HG02763 (cell line): ENCODE data around the gene GARIN5A.
"Not testable (repeated sequence)": the region's sequence is repeated elsewhere in the genome, so short reads cannot be mapped to it uniquely, and the experiment has no call there.

Experiments used
- ATAC-seq: cut with Tn5 transposase; IDR thresholded peaks from one replicate; pipeline ENCODE4 v1.9.1; 2021; ENCODE audit warnings: mild to moderate bottlenecking, moderate library complexity; ENCODE audit not compliant: unreplicated experiment

Gene GARIN5A

DNA sequence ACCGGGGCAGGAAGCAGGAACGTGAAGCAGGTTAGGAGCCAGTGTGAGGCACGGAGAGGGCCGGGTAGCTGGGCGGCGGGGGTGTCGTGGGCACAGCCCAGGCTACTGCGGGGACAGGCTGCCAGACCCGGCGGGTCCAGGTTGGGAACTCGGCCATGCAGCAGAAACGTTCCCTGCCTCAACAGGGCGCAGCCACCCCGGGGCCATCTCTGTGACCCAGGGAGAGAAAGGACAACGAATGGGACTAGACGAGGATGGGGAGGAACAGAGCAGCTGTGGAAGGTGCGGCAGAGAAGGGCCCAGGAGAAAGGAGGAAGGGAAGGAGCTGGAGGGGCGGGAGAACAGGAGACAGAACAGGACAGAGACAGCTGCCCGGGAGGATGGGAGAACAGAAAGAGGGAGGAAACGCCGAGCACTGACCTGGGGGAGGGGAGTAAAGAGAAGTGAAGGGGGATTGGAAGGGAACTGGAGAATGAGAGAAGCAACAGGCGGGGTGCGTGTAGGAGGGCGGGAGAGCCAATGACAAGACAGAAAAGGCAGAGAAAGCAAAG, 12.9 kb upstream of the GARIN5A start:
- no peak for ATAC-seq

DNA sequence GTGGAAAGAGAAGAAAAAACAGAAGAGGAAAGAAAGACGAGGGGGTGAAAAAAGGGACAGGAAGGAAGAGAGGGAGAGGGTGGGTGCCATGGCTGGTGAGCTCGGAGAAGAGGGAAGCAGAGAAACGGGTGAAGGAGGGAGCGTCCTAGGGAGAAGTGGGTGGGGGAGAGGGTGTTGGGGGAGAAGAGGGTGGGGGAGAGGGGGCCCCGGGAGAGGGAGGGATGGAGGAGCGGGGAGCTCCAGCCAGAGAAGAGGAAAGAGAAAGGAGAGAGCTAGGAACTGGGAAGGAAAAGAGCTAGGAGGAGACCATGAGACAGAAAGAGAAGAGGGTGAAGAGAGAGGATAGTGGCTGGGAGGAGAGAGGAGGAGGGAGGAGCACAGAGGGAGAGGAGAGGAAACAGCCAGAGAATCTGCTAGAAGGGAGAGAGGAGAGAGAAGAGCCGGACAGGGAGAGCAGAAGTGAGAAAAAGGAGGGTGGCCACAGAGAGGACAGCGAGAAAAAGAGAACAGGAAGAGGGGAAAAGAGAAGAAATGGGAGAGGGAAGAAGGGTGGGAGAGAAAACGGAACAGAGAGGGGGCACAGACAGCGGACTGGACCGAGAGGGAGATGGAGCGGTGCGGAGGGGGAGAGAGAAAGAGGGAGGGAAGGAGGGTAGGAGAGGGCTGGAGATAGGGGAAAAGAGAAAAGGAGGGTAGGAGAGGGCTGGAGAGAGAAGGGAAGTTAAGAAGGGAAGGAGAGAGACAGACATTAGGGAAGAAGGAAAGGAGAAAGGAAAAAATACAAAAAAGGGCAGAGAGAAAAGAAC, 11.9 kb upstream of the GARIN5A start:
- no peak for ATAC-seq

DNA sequence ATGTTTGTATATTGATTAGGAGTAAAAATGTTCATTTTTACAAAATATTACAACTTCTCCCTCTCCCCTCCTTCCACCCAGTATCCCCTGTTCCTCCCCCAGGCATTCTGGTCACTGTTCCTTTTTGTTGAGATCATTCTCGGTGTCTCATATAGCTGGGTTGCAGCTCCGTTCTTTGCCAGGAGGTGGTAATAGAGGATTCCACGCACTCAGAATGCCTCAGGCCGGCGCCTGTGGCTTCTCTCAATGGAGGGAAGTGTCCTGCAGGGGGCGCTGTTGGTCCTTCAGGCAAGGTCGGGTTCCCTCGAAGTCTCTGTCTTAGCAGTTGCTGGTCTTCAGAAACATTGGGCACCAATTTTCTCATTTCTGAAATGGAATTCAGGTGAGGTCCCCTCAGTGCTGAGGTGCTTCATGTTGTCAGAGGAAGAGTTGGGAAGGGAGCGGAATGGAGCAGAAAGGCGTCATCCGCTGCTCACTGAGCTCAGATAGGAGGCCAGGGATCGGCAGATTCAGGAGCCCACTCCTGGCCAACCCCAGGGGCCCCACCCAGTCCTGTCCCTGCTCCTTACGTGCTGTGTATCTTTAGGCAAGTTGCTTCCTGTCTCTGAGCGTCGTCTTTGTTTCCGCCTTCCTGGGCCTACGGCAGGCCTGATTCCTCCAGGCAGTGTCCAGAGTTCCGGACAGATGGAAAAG, 10.3 kb upstream of the GARIN5A start:
- no peak for ATAC-seq

DNA sequence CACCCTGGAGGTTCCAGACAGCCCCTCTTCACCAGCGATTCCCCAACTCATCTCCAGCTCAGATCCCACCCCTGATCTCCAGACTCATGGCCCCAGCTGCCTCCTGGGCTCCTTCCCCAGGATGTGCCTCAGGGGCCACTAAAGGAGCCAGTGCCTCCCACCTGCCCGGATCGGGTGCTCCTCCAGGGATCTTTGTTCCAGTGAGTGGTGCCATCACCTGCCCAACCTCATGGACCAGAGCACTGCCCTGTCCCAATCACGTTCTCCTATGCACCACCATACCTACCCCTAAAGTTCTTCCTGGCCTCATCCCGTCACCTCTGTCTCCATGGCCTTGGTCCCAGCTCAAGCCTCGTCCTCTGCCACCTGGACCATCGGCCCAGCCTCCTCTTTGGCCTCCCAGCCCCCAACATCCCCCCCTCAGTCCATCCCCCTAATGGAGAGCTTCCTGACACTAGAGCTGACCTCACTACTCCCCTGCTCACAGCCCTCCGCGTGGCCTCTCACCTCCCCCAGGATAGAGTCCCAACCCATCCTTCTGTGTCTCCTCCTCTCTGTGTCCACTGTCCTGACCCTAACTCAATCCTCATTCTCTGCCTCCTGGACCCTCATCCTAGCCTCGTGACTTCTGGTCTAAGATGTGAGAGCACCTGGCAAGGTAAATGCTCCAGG, 8.8 kb upstream of the GARIN5A start:
- no peak for ATAC-seq

DNA sequence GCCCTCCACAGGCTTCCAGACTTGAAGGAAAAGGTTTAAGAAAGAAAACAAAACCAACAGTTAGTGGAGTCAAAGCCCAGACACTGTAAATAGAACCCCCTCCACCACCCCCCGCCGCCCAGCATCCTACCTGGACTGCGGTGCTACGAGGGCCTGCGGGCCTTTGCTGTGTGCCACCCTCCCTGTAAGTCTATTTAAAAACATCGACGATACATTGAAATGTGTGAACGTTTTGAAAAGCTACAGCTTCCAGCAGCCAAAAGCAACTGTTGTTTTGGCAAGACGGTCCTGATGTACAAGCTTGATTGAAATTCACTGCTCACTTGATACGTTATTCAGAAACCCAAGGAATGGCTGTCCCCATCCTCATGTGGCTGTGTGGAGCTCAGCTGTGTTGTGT, 6.3 kb upstream of the GARIN5A start:
- no peak for ATAC-seq

DNA sequence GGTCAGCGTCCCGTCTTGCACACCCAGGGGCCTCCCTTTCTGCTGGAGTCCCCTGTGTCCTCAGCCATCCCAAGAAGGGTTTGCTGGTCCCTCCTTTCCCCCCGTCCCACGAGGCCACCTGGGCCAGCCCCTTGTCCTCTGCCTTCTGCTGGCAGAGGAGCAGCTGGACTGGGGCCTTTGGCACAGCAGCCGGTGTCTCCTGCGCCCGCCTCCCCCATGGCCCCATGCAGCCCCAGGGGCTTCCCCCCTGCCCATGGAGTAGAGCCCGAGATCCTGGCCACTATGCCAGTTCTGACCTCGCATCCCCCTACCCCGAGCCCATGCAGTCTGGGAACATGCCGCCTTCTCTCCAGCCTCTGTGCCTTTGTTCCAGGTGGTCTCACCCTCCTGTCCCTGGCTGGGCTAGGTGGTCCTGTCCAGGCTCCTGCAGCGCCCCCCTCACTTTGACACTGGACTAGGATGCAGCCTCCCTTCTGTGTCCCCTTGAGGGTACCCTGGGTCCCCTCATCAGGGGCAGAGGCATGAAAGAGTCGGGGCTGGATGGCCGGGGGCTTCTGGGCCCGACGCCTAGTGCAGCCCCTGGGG, 5.7 kb upstream of the GARIN5A start:
- no peak for ATAC-seq

DNA sequence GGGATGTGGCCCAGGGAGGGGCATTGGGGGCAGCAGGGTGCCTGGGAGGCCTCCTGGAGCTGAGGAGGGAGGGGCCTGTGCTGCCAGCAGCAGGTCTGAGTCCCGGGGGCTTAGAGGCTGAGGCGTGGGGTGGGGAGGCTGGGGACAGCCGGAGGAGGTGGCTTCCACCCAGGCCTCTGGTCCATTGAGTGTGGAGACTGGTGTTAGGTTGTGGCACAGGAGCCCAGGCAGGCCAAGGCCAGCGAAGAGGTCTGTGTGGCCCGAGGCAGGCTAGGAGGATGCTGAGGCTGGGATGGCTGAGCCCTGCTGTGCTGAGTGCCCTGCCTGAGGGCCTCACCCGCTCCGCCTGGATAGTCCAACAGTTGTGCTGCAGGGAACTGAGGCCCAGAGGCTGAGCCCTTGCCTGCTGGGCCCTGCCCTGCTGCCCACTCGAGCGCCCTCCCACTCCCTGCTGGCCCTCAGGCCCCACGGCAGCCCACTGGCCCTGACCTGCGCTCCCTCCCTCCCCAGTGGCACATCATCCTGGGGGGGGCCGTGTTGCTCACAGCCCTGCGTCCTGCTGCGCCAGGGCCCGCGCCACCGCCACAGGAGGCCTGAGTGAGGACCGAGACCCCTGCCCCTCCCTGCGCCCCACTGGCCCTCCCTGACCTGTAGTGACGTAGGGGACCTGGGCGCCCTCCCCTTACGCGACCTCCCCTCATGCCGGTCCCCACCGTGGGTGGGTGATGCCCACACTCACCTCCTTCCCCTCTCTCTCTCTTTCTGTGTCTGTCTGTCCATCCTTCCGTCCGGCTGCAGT, 4.9 kb upstream of the GARIN5A start:
- no peak for ATAC-seq

DNA sequence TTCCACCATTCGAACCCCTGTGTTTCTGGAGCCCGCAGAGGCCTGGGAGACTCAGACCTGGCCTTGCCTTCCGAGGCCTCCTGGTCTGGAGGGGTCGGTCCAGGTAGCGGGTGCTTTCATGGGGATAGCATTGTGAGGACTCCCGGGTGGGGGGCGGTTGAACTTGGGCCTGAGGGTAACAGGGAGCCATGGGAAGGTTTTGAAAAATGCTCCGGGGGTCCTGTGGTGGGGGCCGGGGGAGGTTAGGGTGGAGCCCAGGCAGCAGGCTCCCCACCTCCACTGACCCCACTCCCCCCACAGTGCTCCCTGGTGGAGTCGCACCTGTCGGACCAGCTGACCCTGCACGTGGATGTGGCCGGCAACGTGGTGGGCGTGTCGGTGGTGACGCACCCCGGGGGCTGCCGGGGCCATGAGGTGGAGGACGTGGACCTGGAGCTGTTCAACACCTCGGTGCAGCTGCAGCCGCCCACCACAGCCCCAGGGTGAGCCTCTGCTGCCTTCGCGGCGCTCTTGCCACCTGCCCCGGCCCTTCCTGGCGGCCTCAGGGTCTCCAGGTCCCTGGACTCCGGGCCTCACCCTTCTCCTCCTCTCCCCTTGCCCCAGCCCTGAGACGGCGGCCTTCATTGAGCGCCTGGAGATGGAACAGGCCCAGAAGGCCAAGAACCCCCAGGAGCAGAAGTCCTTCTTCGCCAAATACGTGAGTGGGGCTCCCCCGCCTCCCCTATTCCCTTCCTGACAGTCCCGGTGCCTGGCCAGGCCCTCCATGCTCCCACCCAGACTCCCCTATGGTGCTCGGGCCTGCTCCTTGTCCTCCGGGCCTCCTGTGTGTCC, 3.8 kb upstream of the GARIN5A start:
- no peak for ATAC-seq

DNA sequence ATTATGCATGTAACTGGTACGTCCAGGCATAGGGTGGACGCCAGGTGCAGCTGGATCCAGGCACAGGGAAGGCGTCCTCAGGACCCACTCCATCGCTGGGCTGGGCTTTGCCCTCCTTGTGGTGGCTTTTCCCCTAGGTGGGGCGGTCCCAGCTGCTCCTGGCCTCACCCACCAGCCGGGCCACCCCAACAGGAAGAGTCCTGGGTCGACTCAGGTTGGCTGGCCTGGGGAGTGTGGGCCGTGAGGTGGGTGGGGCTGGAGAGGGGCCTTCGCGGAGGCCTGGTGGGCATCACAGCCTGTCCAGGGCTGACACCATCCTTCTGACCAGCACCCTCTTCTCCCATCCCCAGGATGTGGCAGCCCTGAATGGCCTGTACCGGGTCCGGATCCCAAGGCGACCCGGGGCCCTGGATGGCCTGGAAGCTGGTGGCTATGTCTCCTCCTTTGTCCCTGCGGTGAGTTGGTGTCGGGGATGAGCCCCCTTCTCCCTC, 3.2 kb upstream of the GARIN5A start:
- ATAC-seq = no peak

DNA sequence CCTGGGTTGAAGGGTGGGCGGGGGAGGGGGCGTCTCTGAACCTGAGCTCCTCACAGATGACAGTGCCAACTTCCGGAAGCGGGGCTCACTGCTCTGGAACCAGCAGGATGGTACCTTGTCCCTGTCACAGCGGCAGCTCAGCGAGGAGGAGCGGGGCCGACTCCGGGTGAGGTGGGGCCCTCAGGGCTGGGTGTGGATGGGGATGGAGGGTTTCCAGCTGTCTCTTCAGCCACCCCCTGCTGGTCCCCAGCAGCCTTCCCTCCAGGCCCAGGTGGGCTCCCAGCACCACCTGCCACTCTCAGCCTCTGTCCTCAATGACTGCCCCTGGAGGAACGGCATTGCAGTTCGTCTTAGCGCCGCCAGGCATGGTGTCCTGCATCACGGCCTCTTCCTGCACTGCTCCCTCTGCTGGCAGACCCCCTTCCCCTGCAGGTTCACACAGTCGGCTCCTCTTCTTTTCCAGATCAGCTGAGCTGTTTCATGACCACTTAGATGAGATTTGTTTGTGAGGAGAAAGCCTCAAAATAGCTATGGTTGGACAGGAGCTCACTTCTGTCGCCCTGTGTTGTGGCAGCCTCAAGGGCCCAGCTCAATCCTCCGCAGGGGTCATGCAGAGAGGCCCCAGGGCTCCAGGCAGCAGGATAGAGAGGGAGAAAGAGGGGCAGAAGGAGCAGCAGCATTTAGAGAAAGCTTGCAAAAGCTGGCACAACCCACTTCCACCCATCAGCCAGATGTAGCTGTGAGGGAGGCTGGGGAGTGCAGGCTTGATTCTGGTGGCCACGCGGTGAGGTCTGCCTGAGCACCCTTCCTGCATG, 2.5 kb upstream of the GARIN5A start:
- no peak for ATAC-seq

DNA sequence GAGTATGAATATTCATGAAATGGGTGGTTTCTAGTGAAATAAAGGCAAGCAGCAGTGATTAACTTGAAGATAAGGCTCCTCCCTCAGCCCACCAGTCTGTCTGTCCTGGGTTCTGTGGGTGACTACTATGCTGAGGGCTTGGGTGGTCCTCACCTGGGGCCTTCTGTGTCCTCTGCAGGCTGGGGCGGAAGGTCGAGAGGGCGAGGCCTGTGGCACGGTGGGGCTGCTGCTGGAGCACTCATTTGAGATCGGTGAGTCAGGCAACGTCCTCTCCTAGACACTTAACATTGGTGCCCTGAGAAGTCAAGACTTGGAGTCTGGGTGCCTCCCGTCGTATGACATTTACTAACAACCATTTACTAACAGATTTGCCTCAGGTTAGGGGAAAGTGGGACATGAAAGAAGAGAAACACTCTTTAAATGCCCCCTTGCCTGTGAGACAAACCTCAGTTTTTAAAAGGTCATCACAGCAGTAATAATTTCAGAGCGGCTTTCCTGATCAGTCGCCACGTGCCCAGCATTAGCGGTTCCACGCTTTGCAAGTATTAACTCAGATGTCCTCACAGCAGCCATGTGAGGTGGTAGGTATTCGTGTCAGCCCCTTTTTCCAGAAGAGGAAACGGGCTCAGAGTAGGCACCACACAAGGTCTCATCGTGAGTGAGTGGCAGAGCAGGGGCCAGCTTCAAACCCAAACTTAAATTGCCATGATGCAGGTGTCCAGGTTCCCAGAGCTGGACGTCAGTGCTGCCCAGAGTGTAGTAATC, 1.3 kb upstream of the GARIN5A start:
- no peak for ATAC-seq

DNA sequence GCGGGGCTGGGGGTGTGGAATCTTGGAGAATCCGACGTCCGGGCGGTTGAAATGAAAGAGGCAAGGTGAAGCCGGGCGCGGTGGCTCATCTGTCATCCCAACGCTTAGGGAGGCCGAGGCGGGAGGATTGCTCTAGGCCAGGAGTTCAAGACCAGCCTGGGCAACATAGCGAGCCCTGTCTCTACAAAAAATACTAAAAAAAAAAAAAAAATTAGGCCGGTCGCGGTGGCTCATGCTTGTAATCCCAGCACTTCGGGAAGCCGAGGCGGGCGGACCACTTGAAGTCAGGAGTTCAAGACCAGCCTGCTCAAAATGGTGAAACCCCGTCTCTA, 225 bp upstream of the GARIN5A start:
- no peak for ATAC-seq

DNA sequence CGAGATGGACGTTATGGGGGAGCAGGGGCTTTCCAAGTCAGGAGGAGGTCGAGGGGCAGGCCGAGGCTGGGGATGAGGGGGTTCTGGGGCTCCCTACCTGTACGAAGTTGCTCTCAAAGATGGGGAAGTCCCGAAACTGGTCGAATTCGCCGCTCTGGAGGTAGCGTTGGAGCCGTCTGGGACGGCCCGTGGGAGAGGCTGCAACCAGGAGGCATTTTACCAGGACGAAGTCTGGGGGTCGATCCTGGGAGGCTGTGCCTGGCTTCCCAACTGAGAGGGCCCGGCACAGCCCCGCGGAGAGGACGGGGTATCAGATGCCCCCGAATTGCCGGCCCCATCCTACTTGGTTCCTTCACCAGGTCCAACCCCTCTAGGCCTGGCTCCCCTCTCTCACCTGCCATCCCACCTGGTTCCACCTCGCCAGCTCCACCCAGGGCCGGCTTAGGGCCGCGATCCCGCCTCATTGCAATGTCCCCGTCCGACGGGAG, 868 bp downstream of the GARIN5A start:
- peak; percentile 24 for ATAC-seq

DNA sequence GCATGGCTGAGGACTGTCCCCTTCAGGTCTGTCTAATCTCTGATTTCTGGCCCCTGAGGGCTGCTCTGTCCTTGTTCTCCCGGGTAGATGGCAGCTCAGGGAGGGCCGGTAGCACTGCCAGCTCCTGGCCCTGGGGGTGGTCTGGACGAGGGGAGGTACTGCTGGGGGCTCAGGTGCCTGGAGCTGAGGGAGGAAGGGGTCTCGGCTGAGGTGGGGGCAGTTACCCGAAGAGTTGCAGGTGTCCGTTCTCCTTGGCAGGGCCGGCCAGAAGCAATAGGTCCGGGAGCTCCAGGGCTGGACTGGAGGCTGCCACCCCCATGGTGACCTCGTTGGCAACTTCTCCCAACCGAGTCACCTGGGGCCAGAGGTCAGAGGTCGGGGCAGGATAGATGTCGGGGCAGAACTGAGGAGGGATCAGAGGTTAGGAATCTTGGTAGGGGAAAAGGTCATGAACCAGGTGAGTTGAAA, 1.5 kb downstream of the GARIN5A start:
- no peak for ATAC-seq

DNA sequence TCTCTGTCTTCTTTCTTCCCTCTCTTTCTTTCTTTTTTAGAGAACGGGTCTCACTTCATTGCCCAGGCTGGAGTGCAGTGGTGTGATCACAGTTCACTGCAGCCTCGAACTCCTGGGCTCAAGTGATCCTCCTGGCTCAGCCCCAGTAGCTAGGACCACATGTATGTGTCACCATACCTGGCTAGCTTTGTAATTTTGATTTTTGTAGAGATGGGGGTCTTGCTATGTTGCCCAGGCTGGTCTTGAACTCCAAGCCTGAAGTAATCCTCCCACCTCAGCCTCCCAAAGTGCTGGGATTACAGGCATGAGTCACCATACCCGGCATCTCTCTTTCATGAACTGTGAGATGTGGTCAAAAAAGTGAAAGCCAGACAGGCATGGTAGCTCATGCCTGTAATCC, 3.3 kb downstream of the GARIN5A start:
- not testable (repeated sequence) for ATAC-seq

DNA sequence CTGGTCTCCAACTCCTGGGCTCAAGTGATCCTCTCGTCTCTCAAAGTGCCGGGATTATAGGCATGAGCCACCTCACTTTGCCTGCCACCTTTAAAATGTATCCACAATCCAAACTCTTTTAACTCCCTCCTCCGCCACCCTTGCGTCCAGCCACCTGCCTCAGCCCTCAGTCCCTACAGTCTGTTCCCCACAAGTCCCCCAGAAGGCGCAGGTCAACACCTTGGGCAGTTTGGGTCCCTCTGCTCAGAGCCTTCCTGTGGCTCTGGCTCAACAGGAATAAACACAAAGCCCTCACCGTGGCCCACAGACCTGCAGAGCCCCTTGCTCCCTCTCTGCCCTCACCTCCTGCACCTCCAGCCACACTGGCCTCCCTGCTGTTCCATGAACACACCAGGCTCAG, 7.8 kb downstream of the GARIN5A start:
- ATAC-seq = no peak

DNA sequence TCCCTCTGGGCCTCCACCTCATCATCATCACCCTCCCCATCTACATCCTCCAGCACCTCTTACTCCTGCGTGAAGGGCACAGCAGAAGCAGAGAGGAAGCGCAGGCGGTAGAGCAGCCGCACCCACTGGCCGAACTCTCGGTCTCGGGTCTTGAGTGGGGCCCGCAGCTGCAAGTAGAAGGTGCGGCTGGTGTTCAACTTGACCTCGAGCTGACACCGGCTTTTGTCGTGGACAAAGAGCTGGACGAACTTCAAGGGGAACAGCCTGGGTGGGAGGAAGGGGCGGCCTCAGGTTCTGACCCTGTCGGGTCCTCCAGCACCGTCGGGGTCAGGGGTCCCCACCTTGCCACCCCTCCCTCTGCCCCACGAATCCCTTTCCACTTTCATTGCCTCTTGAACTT, 9.1 kb downstream of the GARIN5A start:
- ATAC-seq = no peak

DNA sequence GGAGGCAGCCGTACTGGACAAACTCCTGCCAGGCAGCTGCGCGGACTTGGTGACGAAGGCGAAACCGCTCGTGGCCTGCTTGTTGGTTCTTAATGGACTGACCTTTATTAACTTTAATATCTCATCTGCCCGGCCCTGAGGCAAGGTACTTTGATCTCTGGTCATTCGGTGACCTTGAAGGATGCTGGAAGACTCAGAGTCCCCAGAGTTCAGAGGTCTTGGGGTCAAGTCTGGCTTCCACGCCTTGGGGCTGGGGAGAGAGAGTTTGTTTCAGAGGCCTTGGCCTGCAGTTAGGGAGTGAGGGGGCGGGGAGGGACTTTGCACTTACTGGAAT, 10.0 kb downstream of the GARIN5A start:
- ATAC-seq = no peak
